SU-DHL-6 (cell line): Measurements from ENCODE around the gene ACY1.

Source experiments
- EZH2phosphoT487 ChIP-seq: fragments of 200-600 bp; sonication (generic), shearing (Covaris generic); conservative IDR thresholded peaks from 2 replicates; pipeline ENCODE4 v1.6.1; 2018; ENCODE audit warnings: mild to moderate bottlenecking, antibody characterized with exemption, low read length, moderate library complexity, mixed read lengths
- TF ChIP-seq, protein P1 (sequence below): fragments of 200-600 bp; sonication (generic); IDR thresholded peaks from one replicate; pipeline ENCODE4 v1.5.1; 2017; ENCODE audit warnings: antibody characterized with exemption, mild to moderate bottlenecking, low read length, moderate library complexity; ENCODE audit not compliant: insufficient read depth, poor library complexity, severe bottlenecking

DNA sequence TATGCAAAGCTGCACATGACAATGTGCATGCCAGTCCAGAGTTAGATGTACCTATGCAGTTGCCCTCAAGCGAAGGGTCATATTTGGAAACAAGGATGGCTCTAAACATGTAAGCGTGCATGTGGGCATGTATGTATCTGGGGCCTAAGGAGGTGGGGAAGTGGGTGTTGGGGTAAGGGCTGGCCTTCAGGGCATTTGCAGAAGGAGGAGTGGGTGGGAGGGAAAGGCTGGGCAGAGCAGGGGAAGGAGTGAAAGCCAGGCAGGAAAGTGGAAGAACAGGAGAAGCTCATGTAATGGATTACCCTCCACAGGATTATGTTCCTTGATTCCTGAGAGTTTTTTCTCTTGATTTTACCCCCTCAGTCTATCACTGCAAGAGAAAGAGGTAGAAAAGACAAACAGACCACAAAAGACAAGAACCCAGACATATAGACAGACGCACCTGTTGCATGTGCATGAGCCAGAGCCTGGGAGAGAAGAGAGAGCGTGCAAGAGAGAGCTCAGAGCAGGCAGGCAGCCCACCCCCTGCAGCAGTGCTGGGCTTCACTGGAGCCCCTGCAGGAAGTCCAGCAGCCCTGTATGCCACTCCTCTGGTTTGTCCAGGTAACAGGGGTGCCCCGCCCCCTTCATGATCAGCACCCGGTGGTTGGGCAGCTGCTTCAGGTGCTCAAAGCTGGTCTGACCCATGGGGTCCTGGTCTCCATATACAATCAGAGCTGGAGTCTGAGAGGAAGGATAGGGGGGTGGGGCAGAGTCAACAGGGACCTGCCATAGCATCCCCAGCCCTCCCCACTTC is 14.3 kb upstream of the ACY1 start:
- TF ChIP-seq, protein P1, sequence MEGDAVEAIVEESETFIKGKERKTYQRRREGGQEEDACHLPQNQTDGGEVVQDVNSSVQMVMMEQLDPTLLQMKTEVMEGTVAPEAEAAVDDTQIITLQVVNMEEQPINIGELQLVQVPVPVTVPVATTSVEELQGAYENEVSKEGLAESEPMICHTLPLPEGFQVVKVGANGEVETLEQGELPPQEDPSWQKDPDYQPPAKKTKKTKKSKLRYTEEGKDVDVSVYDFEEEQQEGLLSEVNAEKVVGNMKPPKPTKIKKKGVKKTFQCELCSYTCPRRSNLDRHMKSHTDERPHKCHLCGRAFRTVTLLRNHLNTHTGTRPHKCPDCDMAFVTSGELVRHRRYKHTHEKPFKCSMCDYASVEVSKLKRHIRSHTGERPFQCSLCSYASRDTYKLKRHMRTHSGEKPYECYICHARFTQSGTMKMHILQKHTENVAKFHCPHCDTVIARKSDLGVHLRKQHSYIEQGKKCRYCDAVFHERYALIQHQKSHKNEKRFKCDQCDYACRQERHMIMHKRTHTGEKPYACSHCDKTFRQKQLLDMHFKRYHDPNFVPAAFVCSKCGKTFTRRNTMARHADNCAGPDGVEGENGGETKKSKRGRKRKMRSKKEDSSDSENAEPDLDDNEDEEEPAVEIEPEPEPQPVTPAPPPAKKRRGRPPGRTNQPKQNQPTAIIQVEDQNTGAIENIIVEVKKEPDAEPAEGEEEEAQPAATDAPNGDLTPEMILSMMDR = no peak
- no peak for TF ChIP-seq EZH2phosphoT487
